IPS DF 6.9 (cell line): Measurements from ENCODE around the gene RAB35.

ENCODE experiments used
- DNase-seq: peaks from one replicate; pipeline ENCODE4 v3.0.0-alpha.2; 2013; ENCODE audit warnings: low read depth, low spot score
- H3K27ac ChIP-seq: one replicate; pipeline ENCODE4 v1.5.1; 2013; ENCODE audit warnings: low read length, control low read depth
- H3K27me3 ChIP-seq: 2 replicates; pipeline ENCODE4 v1.6.1; 2013; ENCODE audit warnings: mild to moderate bottlenecking, low read length; ENCODE audit not compliant: control insufficient read depth, insufficient read depth
- H3K36me3 ChIP-seq: 2 replicates; pipeline ENCODE4 v1.6.1; 2013; ENCODE audit warnings: low read length; ENCODE audit not compliant: control insufficient read depth, insufficient read depth
- H3K4me1 ChIP-seq: 2 replicates; pipeline ENCODE4 v1.6.1; 2013; ENCODE audit warnings: low read length; ENCODE audit not compliant: control insufficient read depth, insufficient read depth
- H3K4me3 ChIP-seq: 2 replicates; pipeline ENCODE4 v1.5.1; 2013; ENCODE audit warnings: mild to moderate bottlenecking, low read length
- H3K9me3 ChIP-seq: 2 replicates; pipeline ENCODE4 v1.6.1; 2013; ENCODE audit warnings: low read length, inconsistent platforms; ENCODE audit not compliant: control insufficient read depth, insufficient read depth
- WGBS: extraction: QIAGEN DNeasy Blood & Tissue Kit; methylation state at CpG from one replicate; pipeline ENCODE4 v1.1.7; 2013; ENCODE audit warnings: mixed read lengths, missing lambda C conversion rate; ENCODE audit not compliant: insufficient read length, insufficient coverage; 5-methylcytosine and 5-hydroxymethylcytosine counted together

Gene RAB35

GRCh38 chr12:120095736-120096135 is 20.8 kb downstream of the RAB35 start:
- no peak overlapping the region for H3K27ac ChIP-seq

DNA sequence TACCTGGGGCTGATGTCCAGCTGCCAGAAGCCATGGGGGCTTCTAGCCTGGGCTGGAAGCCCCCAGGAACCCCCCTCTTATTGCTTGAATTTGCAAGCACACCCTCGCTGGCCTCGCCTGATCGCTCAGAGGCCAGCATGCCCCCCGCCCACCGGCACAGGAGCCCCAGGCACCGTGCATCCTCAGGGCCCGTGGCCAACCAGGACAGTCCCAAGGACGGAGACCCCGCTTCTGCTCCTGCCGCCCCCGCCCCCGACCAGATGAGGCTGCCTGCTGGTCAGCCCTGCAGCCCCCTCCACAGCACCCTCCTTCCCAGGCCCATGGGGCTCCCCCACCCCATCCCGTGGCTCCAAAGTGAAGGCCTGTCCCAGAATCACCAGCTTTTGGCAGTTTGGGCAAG is 21.2 kb downstream of the RAB35 start:
- peaks cover 13% of the 10 kb centered on the region for H3K36me3 ChIP-seq
- DNase-seq, result no peak
- peaks cover 16% of the 10 kb centered on the region for H3K4me1 ChIP-seq
- H3K9me3 ChIP-seq, result no peaks in the 10 kb centered on the region
- H3K27ac ChIP-seq, result no peak overlapping the region
- H3K4me3 ChIP-seq, result no peak overlapping the region
- no CpG with 5 or more reads among the region's 13 CpGs for WGBS
- no peaks in the 10 kb centered on the region for H3K27me3 ChIP-seq

More at GRCh38 chr12:120095736-120096135, 20.8 kb downstream of the RAB35 start:
- no peaks in the 10 kb centered on the region for H3K9me3 ChIP-seq
- no peak overlapping the region for H3K4me3 ChIP-seq
- no CpG with 5 or more reads among the region's 8 CpGs for whole genome bisulfite sequencing
- peaks cover 16% of the 10 kb centered on the region for H3K4me1 ChIP-seq
- no peak for DNase-seq
- H3K27me3 ChIP-seq, result no peaks in the 10 kb centered on the region
- peaks cover 15% of the 10 kb centered on the region for H3K36me3 ChIP-seq

DNA sequence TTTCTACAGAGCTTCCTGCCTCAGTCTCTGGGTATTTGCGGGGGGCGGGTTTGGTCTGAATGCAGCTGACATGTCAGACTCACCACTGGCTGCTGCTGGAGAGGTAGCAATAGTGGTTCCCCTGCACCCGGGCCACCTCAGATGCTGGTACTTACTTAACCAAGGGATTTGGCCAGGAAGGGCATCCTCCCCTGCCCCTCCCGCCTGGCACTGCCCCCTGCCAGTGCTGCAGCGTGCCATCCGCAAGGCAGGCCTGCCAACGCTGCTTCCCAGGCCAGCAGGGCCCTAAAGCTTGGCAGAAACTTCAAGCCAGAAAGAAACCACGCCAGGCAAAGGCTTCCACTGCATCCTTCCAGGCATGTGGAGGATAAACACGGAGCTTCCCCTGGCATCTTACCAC is 22.1 kb downstream of the RAB35 start:
- no peak for DNase-seq
- H3K4me3 ChIP-seq, result no peak overlapping the region
- H3K27ac ChIP-seq, result no peak overlapping the region
- no peaks in the 10 kb centered on the region for H3K27me3 ChIP-seq
- H3K36me3 ChIP-seq, result peaks cover 13% of the 10 kb centered on the region
- WGBS, result no CpG with 5 or more reads among the region's 9 CpGs
- peaks cover 16% of the 10 kb centered on the region for H3K4me1 ChIP-seq
- H3K9me3 ChIP-seq, result no peaks in the 10 kb centered on the region

DNA sequence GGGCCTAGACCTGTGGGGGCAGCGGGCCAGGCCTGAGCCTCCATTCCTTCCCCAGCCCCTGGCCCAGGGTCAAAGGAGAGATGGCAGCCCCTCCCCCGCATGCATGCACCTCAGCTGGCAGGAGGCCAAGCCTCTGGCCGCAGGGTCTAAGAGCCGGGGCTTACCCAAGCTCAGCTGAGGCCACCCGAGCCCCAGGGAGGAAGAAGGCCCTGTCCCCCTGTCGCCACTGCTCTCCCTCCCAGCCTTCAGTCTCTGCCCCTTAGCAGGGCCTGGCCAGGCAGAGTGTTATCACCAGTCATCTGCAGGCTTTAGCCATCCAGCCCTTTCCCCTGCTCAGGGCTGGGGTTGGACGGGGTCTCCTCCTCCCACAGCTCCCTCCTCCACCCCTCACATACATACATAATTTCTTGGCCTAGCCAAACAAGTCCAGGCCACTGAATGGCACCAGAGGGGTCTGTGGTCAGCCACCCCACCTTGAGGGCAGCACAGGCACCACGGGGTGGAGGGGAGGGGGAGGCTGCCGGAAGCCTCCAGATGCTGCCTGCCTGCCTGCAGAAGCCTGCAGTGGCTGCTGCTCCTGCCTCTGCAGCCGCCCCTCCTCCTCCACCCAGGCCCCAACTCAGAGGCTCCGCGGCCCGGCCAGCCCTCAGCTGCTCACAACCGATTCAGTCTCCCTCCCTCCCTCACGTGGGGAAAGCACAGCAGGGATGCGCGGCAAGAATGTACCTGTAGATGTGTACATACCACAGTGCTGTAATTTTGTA is 22.8 kb downstream of the RAB35 start:
- H3K36me3 ChIP-seq, result peaks cover 11% of the 10 kb centered on the region
- H3K27me3 ChIP-seq, result no peaks in the 10 kb centered on the region
- no peak for DNase-seq
- WGBS, result no CpG with 5 or more reads among the region's 17 CpGs
- no peak overlapping the region for H3K4me3 ChIP-seq
- peaks cover 16% of the 10 kb centered on the region for H3K4me1 ChIP-seq
- no peaks in the 10 kb centered on the region for H3K9me3 ChIP-seq
- H3K27ac ChIP-seq, result no peak overlapping the region

DNA sequence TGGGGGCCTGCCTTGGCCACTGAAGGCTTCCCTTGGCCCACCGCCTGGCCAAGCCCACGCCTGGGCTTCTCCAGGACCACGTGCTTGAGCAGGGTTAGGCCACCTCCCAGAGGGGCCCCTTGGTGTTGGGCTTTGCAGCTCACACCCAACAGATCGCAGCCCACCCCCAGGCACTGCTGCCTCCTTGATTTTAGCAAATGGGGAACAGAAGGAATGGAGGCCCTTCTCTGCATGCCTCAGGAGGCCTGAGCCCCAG is 23.3 kb downstream of the RAB35 start:
- Histone ChIP-seq H3K9me3 (no peaks in the 10 kb centered on the region), H3K27ac (no peak overlapping the region), H3K4me1 (peaks cover 16% of the 10 kb centered on the region), H3K36me3 (peaks cover 7% of the 10 kb centered on the region; the same call in 1 of the 2 replicates), H3K4me3 (no peak overlapping the region), H3K27me3 (no peaks in the 10 kb centered on the region)
- DNase-seq, result no peak
- no CpG with 5 or more reads among the region's 4 CpGs for WGBS

DNA sequence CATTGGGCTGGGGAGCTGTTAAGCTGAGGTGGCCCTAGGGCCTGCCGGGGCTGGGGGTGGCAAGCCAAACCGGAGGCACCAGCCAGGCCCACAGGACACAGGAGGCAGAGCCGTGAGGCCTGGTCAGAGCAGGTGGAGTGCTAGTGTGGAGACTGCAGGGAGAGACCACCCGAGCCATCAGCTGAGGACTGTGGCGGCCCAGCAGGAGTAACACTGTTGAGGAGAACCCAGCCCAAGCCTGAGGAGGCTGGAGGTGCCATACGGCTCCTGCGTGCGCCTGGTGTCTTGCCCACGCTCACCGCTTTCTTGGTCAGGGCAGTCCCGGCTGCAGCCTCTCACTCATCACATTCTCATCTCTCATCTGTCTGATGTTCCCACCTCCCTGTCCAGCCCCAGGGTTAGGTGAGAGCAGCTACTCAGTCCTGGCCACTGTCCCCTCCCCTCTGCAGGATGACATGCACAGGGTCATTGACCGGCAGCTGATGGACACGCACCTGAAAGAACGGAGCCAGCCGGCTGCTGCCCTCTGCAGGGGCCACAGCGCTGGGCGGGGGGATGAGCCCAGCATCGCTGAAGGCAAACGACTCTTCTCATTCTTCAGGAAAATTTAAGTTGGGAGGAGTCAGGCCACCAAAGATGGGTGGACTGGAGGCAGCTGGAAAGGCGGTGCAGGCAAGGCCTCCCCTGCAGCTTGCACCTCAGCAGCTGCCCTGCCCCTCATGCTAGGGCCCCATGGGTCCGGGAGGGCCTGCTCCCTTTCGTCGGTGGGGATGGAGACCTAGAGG is 23.8 kb downstream of the RAB35 start:
- Histone ChIP-seq H3K4me3 (no peak overlapping the region), H3K36me3 (peaks cover 7% of the 10 kb centered on the region; the same call in 1 of the 2 replicates), H3K27ac (no peak overlapping the region), H3K9me3 (no peaks in the 10 kb centered on the region), H3K4me1 (peaks cover 16% of the 10 kb centered on the region), H3K27me3 (no peaks in the 10 kb centered on the region)
- no peak for DNase-seq
- WGBS, result no CpG with 5 or more reads among the region's 23 CpGs

DNA sequence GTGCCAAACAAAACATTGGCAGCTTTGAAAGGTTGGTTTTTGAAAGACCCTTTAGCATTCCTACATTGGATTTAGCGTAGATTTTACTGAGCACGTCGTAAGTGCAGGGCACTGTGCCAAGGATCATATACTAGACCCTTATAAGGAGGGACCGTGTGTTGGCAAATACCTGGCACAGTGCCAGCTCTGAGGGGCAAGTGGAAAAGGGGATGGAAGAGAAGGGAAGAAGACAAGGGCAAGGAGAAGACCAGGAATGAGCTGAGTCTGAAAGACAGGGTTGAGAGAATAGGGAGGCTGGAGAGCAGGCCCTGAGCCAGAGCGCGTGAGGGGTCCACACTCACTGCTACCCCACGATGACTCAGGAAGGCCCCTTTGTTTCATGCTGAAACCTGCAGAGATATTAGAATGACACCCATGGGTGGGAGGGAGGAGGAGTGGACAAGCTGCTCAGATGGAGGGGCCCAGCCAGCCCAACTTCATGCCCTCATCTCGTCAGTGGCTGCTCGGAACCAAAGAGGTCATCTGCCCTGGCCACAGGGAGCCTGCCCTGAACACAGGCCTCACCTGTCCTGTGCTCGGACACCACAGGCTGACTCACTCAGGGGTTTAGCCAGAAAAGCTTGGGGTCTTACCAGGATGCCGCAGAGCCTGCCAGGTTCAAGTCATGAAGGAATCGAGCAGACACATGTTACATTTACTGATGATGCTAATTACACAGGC is 25.0 kb downstream of the RAB35 start:
- H3K36me3 ChIP-seq, result peaks cover 4% of the 10 kb centered on the region; the same call in 1 of the 2 replicates
- no peak overlapping the region for H3K4me3 ChIP-seq
- H3K4me1 ChIP-seq, result peaks cover 16% of the 10 kb centered on the region
- no peaks in the 10 kb centered on the region for H3K9me3 ChIP-seq
- no CpG with 5 or more reads among the region's 12 CpGs for WGBS
- H3K27ac ChIP-seq, result no peak overlapping the region
- DNase-seq, result no peak
- H3K27me3 ChIP-seq, result no peaks in the 10 kb centered on the region

DNA sequence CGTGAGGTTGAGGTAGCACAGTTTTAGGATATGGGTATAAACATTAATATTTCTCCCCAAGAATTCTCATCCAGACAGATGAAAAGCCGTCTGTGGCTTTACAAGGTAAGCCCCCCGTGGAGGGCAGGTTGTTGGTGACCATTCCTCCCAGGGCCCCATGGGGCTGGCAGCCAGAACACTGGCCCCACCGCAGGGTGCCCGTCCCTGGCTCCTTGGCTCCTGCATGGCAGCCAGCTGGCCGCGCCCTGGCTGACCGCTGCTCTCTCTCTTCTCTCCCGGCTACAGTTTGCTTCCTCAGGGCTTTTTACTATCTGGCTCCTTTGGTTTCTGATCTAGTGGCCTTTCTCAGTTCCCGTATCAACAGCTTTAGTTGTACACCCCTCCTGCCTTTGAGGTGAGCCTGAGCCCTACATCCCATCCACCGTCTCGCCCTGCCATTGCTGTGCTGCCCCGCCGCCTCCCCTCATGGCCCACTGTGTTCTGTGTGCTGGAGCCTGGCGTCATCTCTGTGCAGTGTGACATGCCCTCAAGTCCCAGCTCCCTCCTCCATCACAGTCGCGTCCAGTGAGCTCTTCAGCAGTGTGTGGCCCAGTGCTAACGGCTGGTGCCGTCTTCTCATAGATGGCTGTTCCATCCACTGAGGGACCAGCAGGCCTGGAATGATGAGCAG is 25.8 kb downstream of the RAB35 start:
- no peaks in the 10 kb centered on the region for H3K9me3 ChIP-seq
- H3K4me3 ChIP-seq, result no peak overlapping the region
- peaks cover 16% of the 10 kb centered on the region for H3K4me1 ChIP-seq
- H3K27ac ChIP-seq, result no peak overlapping the region
- no CpG with 5 or more reads among the region's 19 CpGs for WGBS
- no peak for DNase-seq
- H3K36me3 ChIP-seq, result 0 out of 2 replicates have a peak, but pooled peaks cover 2% of the 10 kb centered on the region
- no peaks in the 10 kb centered on the region for H3K27me3 ChIP-seq

DNA sequence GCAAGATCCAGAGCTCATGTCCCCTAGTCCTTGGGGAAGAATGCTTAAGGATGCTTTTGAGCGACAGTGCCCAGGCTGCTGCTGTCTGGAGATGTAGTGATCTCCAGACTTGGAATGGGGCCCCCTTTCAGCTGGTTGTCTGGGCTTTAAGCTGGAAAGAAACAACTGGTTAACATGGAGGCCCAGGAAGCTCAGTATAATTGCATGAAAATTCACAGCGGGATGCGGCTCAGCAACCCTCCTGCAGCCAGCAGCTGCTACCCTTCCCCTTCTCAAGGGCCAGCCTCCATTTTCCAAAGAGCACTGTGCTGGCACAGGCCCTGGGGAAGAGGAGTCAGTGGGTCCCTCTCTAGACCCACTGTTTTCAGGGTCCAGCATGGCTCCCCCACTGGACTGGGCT is 26.3 kb downstream of the RAB35 start:
- H3K9me3 ChIP-seq, result no peaks in the 10 kb centered on the region
- DNase-seq, result no peak
- no peaks in the 10 kb centered on the region for H3K27me3 ChIP-seq
- H3K4me3 ChIP-seq, result no peak overlapping the region
- H3K27ac ChIP-seq, result no peak overlapping the region
- no CpG with 5 or more reads among the region's 3 CpGs for WGBS
- peaks cover 13% of the 10 kb centered on the region for H3K4me1 ChIP-seq
- 0 out of 2 replicates have a peak, but pooled peaks cover 2% of the 10 kb centered on the region for H3K36me3 ChIP-seq

GRCh38 chr12:120089796-120090195 is 26.8 kb downstream of the RAB35 start:
- H3K36me3 ChIP-seq, result 0 out of 2 replicates have a peak, but pooled peaks cover 2% of the 10 kb centered on the region
- H3K9me3 ChIP-seq, result no peaks in the 10 kb centered on the region
- DNase-seq, result no peak
- peaks cover 13% of the 10 kb centered on the region for H3K4me1 ChIP-seq
- no peak overlapping the region for H3K4me3 ChIP-seq
- H3K27ac ChIP-seq, result no peak overlapping the region
- H3K27me3 ChIP-seq, result no peaks in the 10 kb centered on the region
- no CpG with 5 or more reads among the region's 2 CpGs for WGBS
